Neural crest cell (in vitro differentiated cells): Measurements from ENCODE around the gene ADAMTSL5. TPM values are rescaled to one million over a fixed set of nuclear protein-coding genes. Genes with fewer than 3 reads are reported as not detected.

Experiments used
- DNase-seq: peaks from one replicate; pipeline ENCODE4 v3.0.0; 2021; ENCODE audit warnings: low read depth, mixed read lengths, low spot score
- H3K27ac Mint-ChIP-seq: one replicate; pipeline ENCODE4 v1.8.0; 2021; ENCODE audit warnings: mild to moderate bottlenecking, mixed read lengths; ENCODE audit not compliant: unreplicated experiment
- H3K27me3 Mint-ChIP-seq: 2 replicates; pipeline ENCODE4 v1.8.0; 2021; ENCODE audit warnings: low read depth, mild to moderate bottlenecking, mixed read lengths
- H3K36me3 Mint-ChIP-seq: 2 replicates; pipeline ENCODE4 v1.8.0; 2021; ENCODE audit warnings: low read depth, mild to moderate bottlenecking, mixed read lengths
- H3K4me1 Mint-ChIP-seq: 2 replicates; pipeline ENCODE4 v1.8.0; 2021; ENCODE audit warnings: mixed read lengths
- H3K4me3 Mint-ChIP-seq: one replicate; pipeline ENCODE4 v1.8.0; 2021; ENCODE audit warnings: mild to moderate bottlenecking, mixed read lengths
- H3K9me3 Mint-ChIP-seq: 2 replicates; pipeline ENCODE4 v1.8.0; 2021; ENCODE audit warnings: mixed read lengths
- total RNA-seq: library from RNA; stranded (reverse); gene quantifications from 2 replicates; pipeline ENCODE4 v1.2.1, GENCODE V29; 2021
- TF ChIP-seq, protein P1 (sequence below): fragments of 200-600 bp; sonication (generic); conservative IDR thresholded peaks from 2 replicates; pipeline ENCODE4 v1.5.0; 2021; ENCODE audit warnings: antibody characterized with exemption, mild to moderate bottlenecking

ADAMTSL5 gene
- total RNA-seq, 1 donor from 2014 or later: not detected

DNA sequence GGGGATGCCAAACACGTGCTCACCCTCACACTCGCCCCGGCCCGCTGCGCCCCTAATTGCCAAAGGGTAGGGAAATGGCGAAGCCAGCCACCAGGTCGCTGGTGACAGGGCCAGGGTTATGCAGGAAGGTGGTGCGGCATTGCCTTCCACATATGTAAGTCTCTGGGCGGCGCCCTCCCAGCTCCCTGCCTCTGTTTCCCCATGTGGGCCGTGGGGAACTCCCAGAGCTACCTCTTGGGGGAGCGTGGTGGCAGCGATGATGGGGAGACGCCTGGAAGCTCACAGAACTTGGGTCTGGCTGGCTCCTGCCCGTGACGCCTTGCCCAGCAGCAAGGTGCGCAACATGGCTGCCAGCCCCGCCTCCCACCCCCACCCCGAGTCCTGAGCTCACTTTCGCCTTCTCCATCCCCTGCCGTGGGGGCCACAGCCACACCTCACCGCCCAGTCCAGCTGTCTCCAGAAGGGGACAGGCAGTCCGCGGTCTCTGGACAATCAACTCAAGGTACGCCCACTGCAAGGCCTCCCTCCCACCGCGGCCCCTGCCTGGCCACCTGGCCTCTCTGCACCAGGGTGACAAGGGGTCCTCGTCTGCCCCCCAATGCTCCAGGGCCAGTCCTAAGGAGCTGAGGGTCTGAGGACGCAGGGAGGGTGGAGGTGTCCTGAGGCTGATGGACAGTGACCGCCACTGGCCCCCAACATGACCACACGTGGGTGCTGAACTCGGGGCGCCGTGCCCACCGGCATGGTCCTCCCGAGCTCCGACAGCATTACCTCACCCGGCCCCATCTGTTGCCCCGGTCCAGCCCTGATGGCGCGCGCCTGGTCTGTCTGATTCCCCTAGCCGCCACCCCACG is 40.4 kb downstream of the ADAMTSL5 start:
- no peak overlapping the region for H3K27ac Mint-ChIP-seq
- H3K27me3 Mint-ChIP-seq: peaks cover 46% of the 10 kb centered on the region
- H3K4me3 Mint-ChIP-seq: peak overlapping the region; percentile 79
- DNase-seq: no peak
- peaks cover 8% of the 10 kb centered on the region for H3K4me1 Mint-ChIP-seq
- H3K36me3 Mint-ChIP-seq: no peaks in the 10 kb centered on the region
- TF ChIP-seq, protein P1, sequence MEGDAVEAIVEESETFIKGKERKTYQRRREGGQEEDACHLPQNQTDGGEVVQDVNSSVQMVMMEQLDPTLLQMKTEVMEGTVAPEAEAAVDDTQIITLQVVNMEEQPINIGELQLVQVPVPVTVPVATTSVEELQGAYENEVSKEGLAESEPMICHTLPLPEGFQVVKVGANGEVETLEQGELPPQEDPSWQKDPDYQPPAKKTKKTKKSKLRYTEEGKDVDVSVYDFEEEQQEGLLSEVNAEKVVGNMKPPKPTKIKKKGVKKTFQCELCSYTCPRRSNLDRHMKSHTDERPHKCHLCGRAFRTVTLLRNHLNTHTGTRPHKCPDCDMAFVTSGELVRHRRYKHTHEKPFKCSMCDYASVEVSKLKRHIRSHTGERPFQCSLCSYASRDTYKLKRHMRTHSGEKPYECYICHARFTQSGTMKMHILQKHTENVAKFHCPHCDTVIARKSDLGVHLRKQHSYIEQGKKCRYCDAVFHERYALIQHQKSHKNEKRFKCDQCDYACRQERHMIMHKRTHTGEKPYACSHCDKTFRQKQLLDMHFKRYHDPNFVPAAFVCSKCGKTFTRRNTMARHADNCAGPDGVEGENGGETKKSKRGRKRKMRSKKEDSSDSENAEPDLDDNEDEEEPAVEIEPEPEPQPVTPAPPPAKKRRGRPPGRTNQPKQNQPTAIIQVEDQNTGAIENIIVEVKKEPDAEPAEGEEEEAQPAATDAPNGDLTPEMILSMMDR: no peak
- no peaks in the 10 kb centered on the region for H3K9me3 Mint-ChIP-seq

DNA sequence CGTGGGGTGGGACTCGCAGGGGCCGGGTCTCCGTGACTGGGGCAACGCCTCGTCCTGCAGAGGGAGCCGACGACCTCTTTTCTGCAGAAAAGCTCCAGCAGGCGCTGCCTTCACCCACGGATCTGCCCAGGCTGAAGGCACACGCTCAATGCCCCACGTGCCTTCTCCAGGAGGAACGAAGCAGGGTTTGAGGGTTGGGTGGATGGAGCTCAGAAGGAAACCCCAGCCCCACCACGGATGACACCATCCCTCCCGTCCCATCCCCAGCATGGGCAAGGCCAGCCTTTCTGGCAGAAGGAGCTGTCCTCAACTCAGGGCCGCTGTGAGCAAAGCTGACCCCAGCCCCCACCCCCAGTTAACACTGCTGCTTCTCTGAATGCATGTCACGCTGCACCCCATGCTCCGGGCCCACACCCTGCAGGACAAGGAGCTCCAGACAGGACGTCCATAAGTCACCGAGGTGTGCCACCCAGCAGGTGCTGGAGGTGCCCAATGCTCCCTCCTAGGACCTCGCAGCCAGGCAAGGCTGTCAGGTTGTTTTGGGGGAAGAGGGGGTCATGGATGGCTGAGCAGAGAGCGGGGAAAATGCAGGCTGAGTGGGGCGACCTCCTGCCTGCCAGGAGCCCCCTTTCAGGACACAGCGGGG is 41.2 kb downstream of the ADAMTSL5 start:
- no peaks in the 10 kb centered on the region for H3K36me3 Mint-ChIP-seq
- peak overlapping the region; percentile 75 for H3K4me3 Mint-ChIP-seq
- TF ChIP-seq, protein P1: peak; percentile 28
- H3K4me1 Mint-ChIP-seq: peaks cover 6% of the 10 kb centered on the region
- H3K27ac Mint-ChIP-seq: no peak overlapping the region
- H3K27me3 Mint-ChIP-seq: peaks cover 49% of the 10 kb centered on the region
- H3K9me3 Mint-ChIP-seq: no peaks in the 10 kb centered on the region
- DNase-seq: no peak

DNA sequence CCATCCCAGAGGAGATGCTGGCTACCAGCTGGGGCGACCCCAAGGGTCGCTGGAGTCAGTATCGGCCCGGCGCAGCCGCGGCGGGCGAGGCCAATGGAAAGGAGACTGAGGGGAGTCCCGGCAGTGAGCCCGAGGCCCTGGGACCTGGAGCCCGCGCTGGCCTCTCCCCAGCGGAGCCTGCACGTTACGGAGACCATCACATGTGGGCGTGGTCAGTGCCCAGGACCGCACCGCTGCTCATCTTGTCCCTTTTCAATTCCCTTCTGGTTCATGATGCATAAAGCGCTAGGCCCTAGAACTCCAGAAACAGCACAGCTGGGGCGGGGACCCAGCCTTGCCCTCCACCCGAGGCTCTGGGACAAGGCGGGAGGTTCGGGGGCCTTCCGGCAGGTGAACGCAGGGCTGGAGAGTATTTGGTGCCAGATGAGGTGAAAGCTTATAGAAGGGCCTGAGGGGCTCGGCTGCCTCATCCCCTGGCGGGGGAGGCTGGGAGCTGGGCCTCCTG is 41.8 kb downstream of the ADAMTSL5 start:
- no peak for DNase-seq
- no peak overlapping the region for H3K27ac Mint-ChIP-seq
- peak overlapping the region; percentile 75 for H3K4me3 Mint-ChIP-seq
- no peaks in the 10 kb centered on the region for H3K9me3 Mint-ChIP-seq
- peaks cover 51% of the 10 kb centered on the region for H3K27me3 Mint-ChIP-seq
- H3K36me3 Mint-ChIP-seq: no peaks in the 10 kb centered on the region
- TF ChIP-seq, protein P1: no peak
- peaks cover 6% of the 10 kb centered on the region for H3K4me1 Mint-ChIP-seq

DNA sequence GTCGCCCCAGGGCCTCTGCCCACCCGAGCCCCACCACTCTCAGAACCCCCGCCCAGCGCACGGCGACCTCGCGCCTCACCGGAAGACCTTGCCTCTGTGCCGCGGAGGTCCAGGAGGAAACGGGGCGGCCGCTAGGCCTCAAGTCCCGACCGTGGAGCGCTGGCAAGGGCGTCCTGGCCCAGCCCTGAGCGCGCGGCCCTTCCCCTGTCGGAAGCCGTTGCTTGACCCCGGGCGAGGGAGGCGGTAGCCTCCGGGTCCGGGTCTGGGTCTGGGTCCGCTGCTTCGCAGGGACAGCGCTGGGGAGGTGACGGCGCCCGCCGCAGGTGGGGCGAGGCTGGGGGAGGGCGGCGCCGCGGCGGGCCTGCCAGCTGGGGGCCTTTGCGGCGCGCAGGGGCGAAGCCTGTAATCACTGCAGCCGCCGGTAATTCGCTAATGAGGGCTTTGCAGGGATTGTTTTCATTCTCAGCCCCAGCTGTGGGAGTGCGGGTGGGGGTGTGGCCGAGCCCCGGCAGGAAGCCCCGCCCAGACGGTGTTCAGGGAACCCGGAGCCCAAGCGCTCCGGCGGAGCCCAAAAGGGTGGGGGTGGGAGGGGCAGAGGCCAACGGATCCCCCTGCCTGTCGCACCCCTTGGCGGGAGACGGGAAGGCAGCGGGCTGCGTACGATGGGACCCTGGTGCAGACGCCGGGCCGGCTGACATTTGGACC is 42.4 kb downstream of the ADAMTSL5 start:
- H3K27ac Mint-ChIP-seq: no peak overlapping the region
- peaks cover 6% of the 10 kb centered on the region for H3K4me1 Mint-ChIP-seq
- TF ChIP-seq, protein P1: no peak
- H3K36me3 Mint-ChIP-seq: no peaks in the 10 kb centered on the region
- DNase-seq: no peak
- peaks cover 54% of the 10 kb centered on the region for H3K27me3 Mint-ChIP-seq
- peak overlapping the region; percentile 75 for H3K4me3 Mint-ChIP-seq
- H3K9me3 Mint-ChIP-seq: no peaks in the 10 kb centered on the region

DNA sequence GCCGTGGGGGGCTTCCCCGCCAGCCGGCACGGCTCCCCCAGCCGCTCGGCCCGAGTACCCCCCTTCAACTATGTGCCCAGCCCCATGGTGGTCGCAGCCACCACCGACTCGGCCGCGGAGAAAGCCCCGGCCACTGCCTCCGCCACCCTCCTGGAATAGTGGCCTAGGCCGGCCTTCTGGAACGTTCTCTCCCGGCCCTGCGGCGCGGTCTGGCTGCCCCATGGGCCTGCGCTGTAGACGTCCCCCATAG is 42.8 kb downstream of the ADAMTSL5 start:
- peaks cover 6% of the 10 kb centered on the region for H3K4me1 Mint-ChIP-seq
- no peaks in the 10 kb centered on the region for H3K36me3 Mint-ChIP-seq
- peaks cover 55% of the 10 kb centered on the region for H3K27me3 Mint-ChIP-seq
- peak overlapping the region; percentile 57 for H3K4me3 Mint-ChIP-seq
- TF ChIP-seq, protein P1: no peak
- no peaks in the 10 kb centered on the region for H3K9me3 Mint-ChIP-seq
- no peak overlapping the region for H3K27ac Mint-ChIP-seq
- no peak for DNase-seq
